ENCODE results near the gene SLC7A8.
"Not testable (repeated sequence)": the region's sequence is repeated elsewhere in the genome, so short reads cannot be mapped to it uniquely, and the experiment has no call there.

DNA sequence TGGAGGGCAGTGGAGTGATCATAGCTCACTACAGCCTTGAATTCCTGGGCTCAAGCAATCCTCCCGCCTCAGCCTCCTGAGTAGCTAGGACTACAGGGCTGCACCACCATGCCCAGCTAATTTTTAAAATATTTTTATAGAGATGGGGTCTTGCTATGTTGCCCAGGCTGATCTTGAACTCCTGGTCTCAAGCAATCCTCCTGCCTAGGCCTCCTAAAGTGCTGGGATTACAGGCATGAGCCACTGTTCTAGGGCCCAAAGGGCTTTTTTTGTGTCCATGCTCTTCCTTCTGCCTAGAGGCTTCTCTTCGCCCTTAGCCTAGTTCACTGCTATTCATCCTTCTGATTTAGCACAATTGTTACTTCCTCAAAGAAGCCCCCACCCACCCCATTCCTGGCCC, 13.0 kb upstream of the SLC7A8 start:
- TF ChIP-seq, protein P1, sequence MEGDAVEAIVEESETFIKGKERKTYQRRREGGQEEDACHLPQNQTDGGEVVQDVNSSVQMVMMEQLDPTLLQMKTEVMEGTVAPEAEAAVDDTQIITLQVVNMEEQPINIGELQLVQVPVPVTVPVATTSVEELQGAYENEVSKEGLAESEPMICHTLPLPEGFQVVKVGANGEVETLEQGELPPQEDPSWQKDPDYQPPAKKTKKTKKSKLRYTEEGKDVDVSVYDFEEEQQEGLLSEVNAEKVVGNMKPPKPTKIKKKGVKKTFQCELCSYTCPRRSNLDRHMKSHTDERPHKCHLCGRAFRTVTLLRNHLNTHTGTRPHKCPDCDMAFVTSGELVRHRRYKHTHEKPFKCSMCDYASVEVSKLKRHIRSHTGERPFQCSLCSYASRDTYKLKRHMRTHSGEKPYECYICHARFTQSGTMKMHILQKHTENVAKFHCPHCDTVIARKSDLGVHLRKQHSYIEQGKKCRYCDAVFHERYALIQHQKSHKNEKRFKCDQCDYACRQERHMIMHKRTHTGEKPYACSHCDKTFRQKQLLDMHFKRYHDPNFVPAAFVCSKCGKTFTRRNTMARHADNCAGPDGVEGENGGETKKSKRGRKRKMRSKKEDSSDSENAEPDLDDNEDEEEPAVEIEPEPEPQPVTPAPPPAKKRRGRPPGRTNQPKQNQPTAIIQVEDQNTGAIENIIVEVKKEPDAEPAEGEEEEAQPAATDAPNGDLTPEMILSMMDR (IDR thresholded peaks at IDR 0.05; ENCODE audit: borderline replicate concordance, extremely low read depth, low read length, poor library complexity, severe bottlenecking), result not testable (repeated sequence)
- not testable (repeated sequence) for TF ChIP-seq EZH2 (IDR thresholded peaks at IDR 0.05; ENCODE audit: borderline replicate concordance, low read depth, low read length, severe bottlenecking)

Data from DND-41 (cell line).